ENCODE measurements around the gene TCEANC.
"Not testable (repeated sequence)": the region's sequence is repeated elsewhere in the genome, so short reads cannot be mapped to it uniquely, and the experiment has no call there.

Gene TCEANC

GRCh38 chrX:13645464-13646153 lies 7.3 kb upstream of the TCEANC start:
- Histone ChIP-seq H3K4me1 (ENCODE audit: control insufficient read depth in 1 of 2, insufficient read depth in 1 of 2, low read depth in 1 of 2, low read length in 1 of 2) (no peaks in the 10 kb centered on the region), H3K4me3 (ENCODE audit: low read depth in 1 of 2, low read length in 1 of 2) (no peak overlapping the region), H3K36me3 (no peaks in the 10 kb centered on the region), H3K27ac (no peak overlapping the region), H3K27me3 (no peaks in the 10 kb centered on the region), H3K9me3 (no peaks in the 10 kb centered on the region)
- TF ChIP-seq CTCF (IDR thresholded peaks at IDR 0.05) = no peak

GRCh38 chrX:13646154-13646549 lies 6.8 kb upstream of the TCEANC start:
- no peaks in the 10 kb centered on the region for H3K36me3 ChIP-seq
- H3K4me1 ChIP-seq (ENCODE audit: control insufficient read depth in 1 of 2, insufficient read depth in 1 of 2, low read depth in 1 of 2, low read length in 1 of 2) = no peaks in the 10 kb centered on the region
- no peaks in the 10 kb centered on the region for H3K9me3 ChIP-seq
- no peak overlapping the region for H3K4me3 ChIP-seq (ENCODE audit: low read depth in 1 of 2, low read length in 1 of 2)
- no peaks in the 10 kb centered on the region for H3K27me3 ChIP-seq
- H3K27ac ChIP-seq = no peak overlapping the region
- no peak for TF ChIP-seq CTCF (IDR thresholded peaks at IDR 0.05)

- H3K27me3 ChIP-seq = no peaks in the 10 kb centered on the region
- no peaks in the 10 kb centered on the region for H3K36me3 ChIP-seq
- TF ChIP-seq CTCF (IDR thresholded peaks at IDR 0.05) = no peak
- no peaks in the 10 kb centered on the region for H3K9me3 ChIP-seq
- peaks cover 6 to 7% of the 10 kb centered on the region in 2 experiments for H3K4me1 ChIP-seq (ENCODE audit: control insufficient read depth in 1 of 2, insufficient read depth in 1 of 2, low read depth in 1 of 2, low read length in 1 of 2)
- peak overlapping the region; percentile 35 for H3K27ac ChIP-seq
- H3K4me3 ChIP-seq (ENCODE audit: low read depth in 1 of 2, low read length in 1 of 2) = no peak overlapping the region
These were observed 5.2 kb upstream of the TCEANC start for GRCh38 chrX:13647709-13648212.

GRCh38 chrX:13648336-13648735 lies 4.6 kb upstream of the TCEANC start:
- H3K4me1 ChIP-seq (ENCODE audit: control insufficient read depth in 1 of 2, insufficient read depth in 1 of 2, low read depth in 1 of 2, low read length in 1 of 2); H3K36me3 ChIP-seq; H3K9me3 ChIP-seq; H3K4me3 ChIP-seq (ENCODE audit: low read depth in 1 of 2, low read length in 1 of 2); H3K27me3 ChIP-seq: not testable (repeated sequence)
- H3K27ac ChIP-seq = peak overlapping the region; percentile 35

- H3K27ac ChIP-seq = no peak overlapping the region
These were observed 3.1 kb upstream of the TCEANC start for GRCh38 chrX:13649838-13650237.

More at GRCh38 chrX:13649838-13650237, 3.1 kb upstream of the TCEANC start:
- no peak overlapping the region for H3K4me3 ChIP-seq (ENCODE audit: low read depth in 1 of 2, low read length in 1 of 2)
- H3K9me3 ChIP-seq = no peaks in the 10 kb centered on the region
- peaks cover 15 to 22% of the 10 kb centered on the region in 2 experiments for H3K4me1 ChIP-seq (ENCODE audit: control insufficient read depth in 1 of 2, insufficient read depth in 1 of 2, low read depth in 1 of 2, low read length in 1 of 2)
- no peak for TF ChIP-seq CTCF (IDR thresholded peaks at IDR 0.05)
- no peaks in the 10 kb centered on the region for H3K27me3 ChIP-seq
- no peaks in the 10 kb centered on the region for H3K36me3 ChIP-seq

All from neutrophil (primary cell).